HepG2 (cell line): Measurements from ENCODE around the gene MBD3L5.

Source experiments
- DNMT3B ChIP-seq: conservative IDR thresholded peaks from 2 replicates; pipeline ENCODE4 v1.6.1; 2016; ENCODE audit warnings: missing biosample characterization, control low read depth
- JUNB ChIP-seq: sonication (generic); formaldehyde crosslinking; IDR thresholded peaks from 2 replicates; pipeline ENCODE4 v1.8.0; 2022; ENCODE audit warnings: missing genetic modification reagents, mild to moderate bottlenecking, borderline replicate concordance
- JUND ChIP-seq: sonication (generic); formaldehyde crosslinking; IDR thresholded peaks from 2 replicates; pipeline ENCODE4 v1.8.0; 2022; ENCODE audit warnings: mild to moderate bottlenecking, missing genetic modification reagents
- MXI1 ChIP-seq: IDR thresholded peaks from 3 replicates; pipeline ENCODE4 v1.6.1; 2012; ENCODE audit warnings: low read depth, low read length, inconsistent platforms, borderline replicate concordance
- POLR2AphosphoS5 ChIP-seq: IDR thresholded peaks from 2 replicates; pipeline ENCODE4 v1.6.1; 2012; ENCODE audit warnings: low read depth, low read length
- RAD21 ChIP-seq: fragments of 450-650 bp; formaldehyde crosslinking; IDR thresholded peaks from 2 replicates; pipeline ENCODE4 v1.5.0; 2020; ENCODE audit warnings: mild to moderate bottlenecking
- RBFOX2 ChIP-seq: fragments of 200-400 bp; formaldehyde crosslinking; IDR thresholded peaks from 2 replicates; pipeline ENCODE4 v1.6.1; 2017; ENCODE audit warnings: low read depth, mild to moderate bottlenecking, low read length
- SOX6 ChIP-seq, 2 experiments: fragments of 450-650 bp in 1 of 2; sonication (generic) in 1 of 2; formaldehyde crosslinking in 1 of 2; IDR thresholded peaks; 2 replicates each; pipeline versions ENCODE4 v1.4.0 to v1.6.1; 2017 to 2020; ENCODE audit warnings: antibody characterized with exemption in 1 of 2, mild to moderate bottlenecking in 1 of 2, missing genetic modification reagents in 1 of 2
- TAF1 ChIP-seq: sonication (generic); formaldehyde crosslinking; IDR thresholded peaks from 2 replicates; pipeline ENCODE4 v1.4.0; 2020; ENCODE audit warnings: missing genetic modification reagents
- TOE1 ChIP-seq: sonication (generic); formaldehyde crosslinking; IDR thresholded peaks from 2 replicates; pipeline ENCODE4 v1.4.0; 2020; ENCODE audit warnings: mild to moderate bottlenecking, missing genetic modification reagents
- ZNF580 ChIP-seq: IDR thresholded peaks from 2 replicates; pipeline ENCODE4 v1.6.1; 2016; ENCODE audit warnings: low read depth, borderline replicate concordance

DNA sequence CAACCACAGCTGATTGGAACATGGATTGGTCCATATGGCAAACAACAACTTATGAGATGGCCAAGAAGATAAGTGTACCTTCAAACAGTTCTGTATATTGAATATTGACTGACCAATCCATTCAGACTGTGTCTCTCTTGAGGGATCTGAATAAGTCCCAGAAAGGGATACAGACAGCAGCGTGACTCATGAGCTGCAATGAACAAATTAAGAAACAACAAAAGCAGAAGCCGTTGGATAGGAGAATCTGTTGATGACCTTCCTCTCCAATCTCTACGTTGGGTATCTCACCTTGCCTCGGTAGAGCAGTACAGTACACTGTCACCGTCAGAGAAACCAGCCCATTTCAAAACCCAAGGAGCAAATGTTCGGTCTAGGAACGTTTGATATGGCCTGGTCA lies 30.4 kb upstream of the MBD3L5 start:
- TF ChIP-seq RBFOX2 (no peak), TAF1 (CRISPR knock-in tag) (no peak), JUNB (CRISPR knock-in tag) (no peak), POLR2AphosphoS5 (no peak), SOX6 (IDR thresholded peaks at IDR 0.05) (no peak), SOX6 (CRISPR knock-in tag; IDR thresholded peaks at IDR 0.05) (no peak), ZNF580 (CRISPR knock-in tag) (no peak), DNMT3B (CRISPR knock-in tag) (no peak), TOE1 (CRISPR knock-in tag) (no peak), RAD21 (CRISPR knock-in tag) (no peak), MXI1 (no peak), JUND (no peak)
